GM15510 (cell line): ENCODE data around the gene C15orf39.

ENCODE experiments used
- POLR2A ChIP-seq: IDR thresholded peaks from 3 replicates; pipeline ENCODE4 v1.6.1; 2011; ENCODE audit warnings: borderline replicate concordance; ENCODE audit not compliant: insufficient read length; ENCODE audit errors: extremely low read depth

Gene C15orf39

DNA sequence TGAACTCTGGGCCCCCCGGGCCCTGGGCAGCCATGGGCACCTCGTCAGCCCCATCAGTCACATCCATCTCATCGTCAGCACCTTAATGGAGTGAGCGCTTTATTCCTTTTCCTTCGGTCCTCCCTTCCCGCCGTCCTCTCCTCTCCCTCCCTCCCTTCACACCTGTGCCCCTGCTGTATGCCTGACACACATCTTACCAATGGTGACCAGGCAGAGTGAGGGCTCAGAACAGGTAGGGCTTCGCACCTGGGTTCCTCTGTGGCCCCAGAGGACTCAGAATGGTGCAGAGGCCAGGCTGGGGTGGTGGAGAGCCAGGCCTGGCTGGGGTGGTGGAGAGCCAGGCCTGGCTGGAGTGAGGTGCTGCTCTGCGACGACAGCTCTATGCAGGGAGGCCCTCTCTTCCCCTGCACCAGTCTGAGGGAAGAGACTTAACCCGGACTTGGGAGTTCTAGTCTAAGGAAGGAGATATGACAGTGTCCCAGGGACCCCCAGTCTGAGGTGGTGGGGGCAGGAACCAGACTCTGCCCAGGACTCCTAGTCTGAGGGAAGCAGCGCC lies 11.6 kb downstream of the C15orf39 start:
- no peak for TF ChIP-seq POLR2A

DNA sequence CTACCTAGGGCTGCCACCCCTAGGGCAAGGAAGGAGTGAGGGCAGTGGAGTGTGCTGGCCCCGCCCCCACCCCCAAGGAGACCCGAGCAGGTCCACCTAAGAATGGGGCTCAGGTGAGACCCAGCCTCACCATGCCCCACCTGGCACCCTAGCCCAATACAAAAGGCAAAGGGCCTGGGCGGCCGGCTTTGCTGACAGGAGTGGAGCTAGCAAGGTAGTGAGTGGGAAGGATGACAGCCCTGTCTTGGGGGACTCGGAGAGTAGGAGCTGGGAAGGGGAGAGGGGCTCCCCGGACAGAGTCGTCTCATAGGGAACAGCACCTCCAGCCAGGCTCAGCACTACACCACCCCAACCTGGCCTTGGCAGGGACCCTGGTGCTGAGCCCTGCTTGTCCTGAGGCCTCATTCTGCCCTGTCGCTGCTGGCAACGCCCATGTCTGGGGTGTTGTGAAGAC lies 12.1 kb downstream of the C15orf39 start:
- no peak for TF ChIP-seq POLR2A

DNA sequence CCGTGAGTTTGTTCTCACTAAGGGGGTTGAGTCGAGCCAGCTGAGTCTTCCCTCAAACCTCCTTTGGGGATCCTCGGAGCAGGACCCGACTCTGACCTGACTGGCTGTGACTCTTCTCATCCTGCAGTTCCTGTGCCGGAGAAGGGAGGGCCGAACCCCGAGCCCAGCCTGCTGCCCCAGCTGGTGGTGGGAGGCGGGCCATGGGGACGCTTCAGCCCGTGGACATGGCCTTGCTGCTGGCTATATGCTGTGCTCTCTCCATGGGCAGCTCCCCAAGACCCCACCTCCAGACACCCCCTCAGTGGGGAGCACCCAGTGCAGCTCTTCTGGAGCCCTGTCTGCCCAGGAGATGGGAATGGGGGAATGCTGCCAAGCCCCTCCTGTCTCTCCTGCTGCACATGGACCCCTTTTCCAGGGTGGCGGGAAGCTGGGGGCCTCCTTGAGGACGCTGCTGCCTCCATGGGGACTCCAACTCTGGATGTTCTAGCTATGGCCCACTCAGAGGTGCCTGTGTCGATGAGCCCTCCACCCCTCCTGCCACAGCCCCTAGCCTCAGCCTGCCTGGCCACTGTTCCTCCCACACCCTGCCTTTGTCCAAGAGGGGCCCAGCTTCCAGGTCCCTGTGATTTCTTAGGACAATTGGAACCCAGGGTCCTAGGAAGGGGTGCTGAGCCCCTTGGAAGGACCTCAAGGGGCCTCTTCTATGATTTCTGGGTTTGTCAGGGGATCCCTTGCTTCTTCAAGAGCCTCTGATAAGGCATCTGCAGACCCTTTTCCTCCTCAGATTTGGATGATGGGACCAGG lies 12.8 kb downstream of the C15orf39 start:
- TF ChIP-seq POLR2A: no peak

DNA sequence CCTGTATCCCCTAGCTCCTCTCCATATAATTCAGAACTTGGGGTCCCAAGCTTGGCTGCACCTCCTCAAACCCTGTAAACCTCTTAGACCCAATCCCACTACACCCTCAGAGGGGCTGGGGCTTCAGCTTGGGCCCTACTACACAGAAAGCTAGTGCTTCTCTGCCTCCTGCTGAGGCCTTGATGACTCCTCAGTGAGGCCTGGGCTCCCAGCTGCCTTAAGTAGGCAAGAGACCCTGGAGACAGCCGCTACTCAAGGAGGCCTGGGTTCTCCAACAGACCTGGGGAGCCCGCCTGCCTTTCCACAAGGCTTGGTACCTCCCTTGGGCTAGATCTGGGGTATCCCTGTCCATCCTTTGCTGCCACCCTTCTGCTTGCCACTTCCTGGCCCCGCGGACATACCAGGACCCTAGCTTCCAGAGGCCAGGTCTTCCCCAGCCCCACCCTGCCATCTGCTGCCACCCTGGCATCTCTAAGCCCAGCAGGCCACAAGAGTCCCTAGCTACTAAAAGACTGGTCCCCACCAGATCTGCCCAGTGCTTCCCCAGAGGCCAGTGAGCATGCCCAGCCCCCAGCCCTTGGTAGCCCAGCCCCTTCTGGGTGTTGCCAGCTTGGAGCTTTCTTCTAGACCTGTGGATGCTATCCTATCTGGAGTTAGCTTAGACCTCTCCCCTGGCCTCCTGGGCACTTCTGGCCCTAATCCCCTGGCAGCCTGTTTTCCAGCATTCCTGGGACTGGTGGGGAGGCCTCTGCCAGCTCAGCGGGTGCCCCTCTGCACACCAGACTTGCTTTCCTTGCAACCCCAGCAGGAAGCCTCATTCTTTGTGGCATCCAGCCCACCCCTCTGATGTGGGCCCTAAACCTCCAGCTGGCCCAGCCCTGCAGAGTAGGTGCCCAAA lies 13.7 kb downstream of the C15orf39 start:
- TF ChIP-seq POLR2A: peak; percentile 36

DNA sequence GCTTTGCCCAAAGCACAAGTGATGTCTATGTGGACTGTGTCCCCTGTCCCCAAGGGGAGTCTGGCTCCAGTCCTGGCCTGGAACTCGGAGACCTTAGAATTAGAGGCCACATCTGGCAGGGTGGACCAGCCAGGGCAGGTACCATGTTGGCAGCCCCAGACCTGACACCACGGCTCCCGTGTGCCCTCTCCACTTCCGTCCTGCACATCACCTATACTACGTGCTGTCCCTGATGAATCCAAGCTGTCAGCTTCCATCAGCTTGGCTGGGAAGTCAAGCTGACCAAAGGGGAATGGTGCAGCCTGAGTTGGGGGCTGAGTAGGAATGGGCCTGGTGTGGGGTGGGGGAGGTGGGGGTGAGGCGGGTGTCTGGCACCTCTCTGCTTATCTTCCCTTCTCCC lies 15.3 kb downstream of the C15orf39 start:
- TF ChIP-seq POLR2A: no peak

DNA sequence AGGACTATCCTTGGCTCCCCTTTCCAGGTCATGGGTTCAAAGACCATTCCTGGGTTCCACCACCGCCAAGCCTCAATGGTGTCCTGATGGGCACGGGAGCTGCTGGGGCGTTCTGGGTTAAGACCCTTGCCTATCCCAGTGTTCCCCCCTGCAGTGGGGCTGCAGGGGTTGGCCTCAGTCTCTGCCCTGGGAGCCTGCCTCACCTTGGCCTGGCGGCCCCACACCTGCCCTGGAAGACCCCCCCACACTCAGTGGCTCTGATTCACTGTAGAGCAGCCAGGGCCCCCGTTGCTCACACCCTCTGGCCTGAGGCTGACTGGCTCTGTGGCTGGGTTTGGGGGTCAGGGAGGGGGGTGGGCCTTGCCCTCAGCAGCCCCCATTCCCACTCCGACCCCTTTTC lies 22.0 kb downstream of the C15orf39 start:
- TF ChIP-seq POLR2A: no peak

DNA sequence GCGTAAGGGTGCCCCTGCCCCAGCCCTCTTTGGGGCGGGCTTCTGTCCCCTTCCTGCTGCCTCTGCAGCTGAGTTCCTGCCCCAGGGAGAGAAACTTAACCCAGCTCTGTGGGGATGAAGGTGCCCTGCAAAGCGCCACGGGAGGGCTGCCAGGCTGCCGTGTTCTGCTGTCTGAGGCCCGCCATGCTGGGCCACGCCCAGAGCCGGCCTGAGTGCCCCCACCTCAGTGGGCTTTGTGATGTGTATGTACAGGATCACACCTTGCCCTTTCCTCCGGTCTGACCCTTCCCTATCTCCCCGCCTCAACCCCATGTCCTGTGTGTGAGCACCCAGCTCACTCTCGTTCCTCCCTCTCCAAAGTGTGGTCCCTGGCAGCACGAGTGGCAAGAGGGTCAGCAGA lies 22.6 kb downstream of the C15orf39 start:
- TF ChIP-seq POLR2A: no peak

DNA sequence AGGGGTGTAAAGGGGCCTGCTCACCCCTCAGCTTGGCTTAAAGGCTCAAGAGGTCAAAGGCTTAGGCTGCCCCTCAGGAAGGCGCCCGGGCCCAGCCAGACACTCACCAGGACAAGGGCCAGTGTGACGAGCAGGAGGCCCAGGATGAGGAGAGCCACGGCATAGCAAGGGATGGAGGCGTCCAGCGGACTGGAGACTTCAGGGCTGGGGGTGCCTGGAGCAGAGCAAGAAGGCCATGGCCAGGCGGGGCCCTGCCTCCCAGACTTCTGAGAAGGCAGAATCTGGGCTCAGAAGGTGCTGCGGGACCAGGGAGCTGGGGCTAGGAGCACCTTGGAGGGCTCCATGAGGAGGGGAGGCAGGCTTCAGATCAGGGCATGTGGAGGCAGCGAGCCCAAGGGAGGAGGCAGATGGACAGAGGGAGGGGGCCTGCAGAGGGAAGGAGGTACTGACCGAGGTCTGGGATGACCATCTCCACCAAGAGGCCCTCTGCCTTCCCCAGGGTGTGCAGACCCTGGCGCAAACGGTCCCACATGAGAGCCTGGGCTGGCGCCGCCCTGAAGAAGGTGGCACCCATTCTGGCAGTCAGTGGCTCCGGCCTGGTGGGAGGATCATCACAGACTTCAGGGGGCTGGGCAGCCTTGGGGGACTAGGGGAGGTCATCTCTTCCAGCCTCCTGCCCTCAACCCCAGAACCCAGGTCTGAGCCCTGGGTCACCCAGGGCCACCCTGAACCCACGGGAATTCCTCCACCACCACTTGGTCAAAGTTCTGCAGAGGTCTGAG lies 24.5 kb downstream of the C15orf39 start:
- no peak for TF ChIP-seq POLR2A

DNA sequence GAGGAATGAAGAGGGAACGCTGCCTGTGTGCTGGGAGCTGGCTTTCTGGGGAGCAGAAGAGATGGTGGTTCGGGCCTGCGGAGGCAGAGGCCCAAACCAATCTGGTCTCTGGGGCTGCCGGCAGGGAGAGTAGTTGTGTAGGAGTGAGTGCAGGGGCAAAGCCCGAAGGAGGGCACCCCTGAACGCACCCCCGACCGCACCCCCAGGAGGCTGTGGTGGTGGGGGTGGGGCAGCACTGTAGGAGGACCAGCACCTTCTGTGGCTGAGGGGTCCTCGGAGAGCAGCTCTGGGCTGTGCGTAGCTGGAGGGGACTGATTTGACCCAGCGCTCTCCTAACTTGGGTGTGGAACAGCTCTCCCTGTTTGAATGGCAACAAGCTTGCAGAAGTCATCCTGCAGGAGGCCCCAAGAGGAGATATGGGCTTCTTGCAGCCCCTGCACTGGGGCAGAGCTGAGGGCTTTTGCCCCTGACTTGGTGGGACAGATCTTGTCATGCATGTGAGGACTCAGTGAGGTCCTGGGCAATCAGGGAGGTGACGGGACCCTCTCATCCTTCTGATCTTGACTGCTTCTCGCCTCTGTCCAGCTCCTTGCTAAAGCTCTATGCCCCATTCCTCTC lies 26.1 kb downstream of the C15orf39 start:
- no peak for TF ChIP-seq POLR2A

DNA sequence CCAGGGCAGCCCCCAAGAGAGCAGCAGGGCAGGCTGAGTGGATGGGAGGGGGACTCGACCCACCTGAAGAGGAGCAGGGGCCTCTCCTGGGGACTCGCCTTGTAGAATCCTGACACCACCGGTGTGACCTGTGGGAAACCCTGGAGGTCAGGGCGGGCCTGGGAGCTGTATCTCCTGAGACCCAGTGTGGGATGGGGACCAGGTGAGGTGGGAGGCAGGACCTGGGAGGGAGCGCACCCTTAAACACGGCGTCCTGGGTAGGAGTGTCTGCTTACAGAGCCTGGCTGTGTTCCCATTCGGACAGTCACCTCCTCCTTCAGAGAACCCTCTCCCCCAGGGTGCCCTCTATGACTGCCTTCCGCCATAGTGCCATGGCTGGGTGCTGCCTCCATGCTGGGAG lies 27.1 kb downstream of the C15orf39 start:
- no peak for TF ChIP-seq POLR2A

DNA sequence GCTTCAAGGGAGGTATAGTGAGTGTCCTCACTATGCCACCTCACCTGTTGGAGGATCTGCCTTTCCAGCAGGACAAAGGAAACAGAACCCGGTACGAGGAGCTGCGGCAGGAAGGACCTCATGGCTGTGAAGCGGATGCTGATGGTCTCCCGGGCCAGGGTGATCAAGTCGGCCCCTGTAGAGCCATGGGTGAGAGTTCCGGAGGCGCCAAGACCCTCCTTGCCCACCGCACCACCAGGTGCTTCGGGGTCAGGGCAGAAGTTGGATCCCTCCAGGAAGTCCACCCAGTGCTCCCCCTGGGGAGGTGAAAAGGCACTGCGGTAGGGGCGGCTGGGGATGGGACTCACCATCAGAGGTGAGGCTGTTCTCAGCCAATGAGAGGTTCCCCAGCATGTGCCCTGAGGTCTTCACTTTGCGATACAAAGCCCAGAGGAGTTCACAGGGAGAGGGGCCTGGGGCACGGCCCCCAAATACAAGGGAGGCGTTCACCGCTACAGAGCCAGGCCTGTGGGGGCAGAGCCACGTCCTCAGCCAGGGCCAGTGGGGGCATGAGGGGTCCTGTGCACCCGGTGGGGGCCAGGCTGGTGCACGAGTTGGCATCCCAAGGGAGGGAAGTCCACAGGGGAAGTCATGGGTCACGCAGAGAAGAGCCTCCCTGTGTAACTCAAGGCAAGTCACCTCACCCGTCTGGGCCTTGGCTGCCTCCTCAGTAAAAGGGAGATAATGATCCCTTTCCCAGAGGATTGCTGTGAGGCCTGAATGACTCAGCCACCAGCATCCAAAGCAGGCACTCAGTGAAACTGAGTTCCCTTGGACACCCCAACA lies 27.7 kb downstream of the C15orf39 start:
- no peak for TF ChIP-seq POLR2A

DNA sequence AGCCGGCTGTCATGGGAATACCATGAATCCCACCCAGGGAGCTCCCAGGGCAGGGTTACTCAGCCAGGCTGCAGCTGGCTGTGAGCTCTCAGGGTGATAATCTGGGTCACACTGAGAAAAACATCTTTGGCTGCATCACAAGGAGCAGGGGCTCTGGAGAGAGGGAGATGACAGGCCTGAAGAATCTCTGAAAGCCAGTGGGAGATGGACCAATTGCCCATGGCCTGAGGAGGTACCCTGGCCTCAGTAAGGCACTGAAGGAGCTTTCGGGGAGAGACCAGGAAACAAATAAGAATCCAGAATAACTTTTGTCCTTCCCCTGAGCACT lies 28.3 kb downstream of the C15orf39 start:
- no peak for TF ChIP-seq POLR2A

DNA sequence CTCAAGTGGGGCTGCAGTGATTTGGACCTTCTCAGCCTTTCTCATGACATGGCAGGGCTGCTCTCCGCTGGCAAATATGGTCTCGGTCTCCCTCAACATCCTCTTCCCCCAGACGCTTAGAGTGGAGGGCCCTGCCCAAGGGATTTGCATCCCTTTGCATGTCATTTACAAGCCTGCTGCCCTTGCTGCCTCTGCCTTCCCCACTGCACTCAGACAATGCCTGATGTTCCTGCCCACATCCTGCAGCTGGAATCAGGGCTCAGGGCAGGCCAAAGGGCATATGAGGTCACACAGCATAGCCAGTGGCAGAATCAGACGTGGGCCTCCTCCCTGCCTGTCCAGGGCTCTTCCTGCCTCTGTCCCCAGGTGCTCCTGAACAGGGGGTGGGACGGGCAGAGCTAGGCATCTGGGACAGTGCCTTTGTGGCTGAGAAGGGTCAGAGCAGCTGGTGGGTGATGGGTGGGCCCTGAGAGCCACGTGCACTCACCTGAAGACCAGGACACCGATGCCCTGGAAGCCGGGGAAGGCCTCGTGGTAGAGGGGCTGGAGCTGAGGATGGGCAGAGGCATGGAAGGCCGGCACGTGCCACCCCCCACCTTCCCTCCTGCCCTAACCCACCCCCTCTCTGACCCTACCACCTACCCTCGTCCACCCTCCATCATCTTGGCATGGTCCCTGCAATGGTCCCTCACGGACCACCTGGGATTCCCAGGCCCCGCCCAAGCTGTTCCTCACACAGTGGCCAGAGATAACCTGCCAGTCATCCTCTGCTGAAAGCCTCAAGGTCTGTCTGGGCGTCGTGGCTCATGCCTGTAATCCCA lies 29.1 kb downstream of the C15orf39 start:
- no peak for TF ChIP-seq POLR2A
